AG04450 (cell line): ENCODE measurements around the gene GTPBP3. TPM values are rescaled to one million over a fixed set of nuclear protein-coding genes. Genes with fewer than 3 reads are reported as not detected.

Experiments
- CTCF ChIA-PET: fragments of 300-600, 350-600 bp; formaldehyde crosslinking; extraction: SDS; loops from one replicate; lab custom pipeline; 2022; ENCODE audit warnings: antibody characterized with exemption, inconsistent platforms; lab: Charles Lee
- POLR2A ChIA-PET: fragments of 350-600 bp; formaldehyde crosslinking; extraction: SDS; loops from one replicate; lab custom pipeline; 2021; ENCODE audit warnings: antibody characterized with exemption, inconsistent platforms; lab: Yijun Ruan, JAX
- DNase-seq: peaks from one replicate; pipeline ENCODE4 v3.0.0-alpha.2; 2011; ENCODE audit warnings: low read depth, low spot score
- H3K27ac ChIP-seq: one replicate; pipeline ENCODE4 v1.5.1; 2012; ENCODE audit warnings: low read depth, low read length, control low read depth
- H3K27me3 ChIP-seq: one replicate; pipeline ENCODE4 v1.6.0; 2012; ENCODE audit warnings: low read length; ENCODE audit not compliant: control insufficient read depth, insufficient read depth
- H3K4me3 ChIP-seq: 2 replicates; pipeline ENCODE4 v1.5.1; 2011; ENCODE audit warnings: mild to moderate bottlenecking, low read depth, low read length, control low read depth
- H3K9me3 ChIP-seq: 2 replicates; pipeline ENCODE4 v1.5.1; 2012; ENCODE audit warnings: low read length; ENCODE audit not compliant: control insufficient read depth, insufficient read depth
- CTCF ChIP-seq: IDR thresholded peaks from 2 replicates; pipeline ENCODE4 v1.5.1; 2011; ENCODE audit warnings: low read depth, low read length, control low read depth, inconsistent platforms
- polyA plus RNA-seq: library from polyadenylated mRNA; depleted of rRNA; stranded (reverse); fragments of >200 nt; gene quantifications from 2 replicates; pipeline ENCODE4 v1.2.3, GENCODE V29; 2011

Gene GTPBP3
- polyA plus RNA-seq, 1 experiment, result 4.7 TPM

- peak overlapping the region; percentile 81 for H3K4me3 ChIP-seq
- H3K27me3 ChIP-seq, result no peaks in the 10 kb centered on the region
- no peak for TF ChIP-seq CTCF
- H3K27ac ChIP-seq, result peak overlapping the region; percentile 52
- no peak for DNase-seq
- ChIA-PET CTCF (interaction anchor here (0.7 to 3.6 kb wide), 8 partner anchors 8 to 139 kb away, joined by 3 to 16 read pairs (median 4); partner anchors contain the start of gene ANKLE1), POLR2A (interaction anchor here (0.5 to 2.0 kb wide), 9 partner anchors 12 to 1108 kb away, joined by 3 to 11 read pairs (median 4); no protein-coding TSS in a partner anchor)
- H3K9me3 ChIP-seq, result peaks cover 4% of the 10 kb centered on the region; the same call in 1 of the 2 replicates
These were observed 32.2 kb upstream of the GTPBP3 start for GRCh38 chr19:17305216-17305516.

DNA sequence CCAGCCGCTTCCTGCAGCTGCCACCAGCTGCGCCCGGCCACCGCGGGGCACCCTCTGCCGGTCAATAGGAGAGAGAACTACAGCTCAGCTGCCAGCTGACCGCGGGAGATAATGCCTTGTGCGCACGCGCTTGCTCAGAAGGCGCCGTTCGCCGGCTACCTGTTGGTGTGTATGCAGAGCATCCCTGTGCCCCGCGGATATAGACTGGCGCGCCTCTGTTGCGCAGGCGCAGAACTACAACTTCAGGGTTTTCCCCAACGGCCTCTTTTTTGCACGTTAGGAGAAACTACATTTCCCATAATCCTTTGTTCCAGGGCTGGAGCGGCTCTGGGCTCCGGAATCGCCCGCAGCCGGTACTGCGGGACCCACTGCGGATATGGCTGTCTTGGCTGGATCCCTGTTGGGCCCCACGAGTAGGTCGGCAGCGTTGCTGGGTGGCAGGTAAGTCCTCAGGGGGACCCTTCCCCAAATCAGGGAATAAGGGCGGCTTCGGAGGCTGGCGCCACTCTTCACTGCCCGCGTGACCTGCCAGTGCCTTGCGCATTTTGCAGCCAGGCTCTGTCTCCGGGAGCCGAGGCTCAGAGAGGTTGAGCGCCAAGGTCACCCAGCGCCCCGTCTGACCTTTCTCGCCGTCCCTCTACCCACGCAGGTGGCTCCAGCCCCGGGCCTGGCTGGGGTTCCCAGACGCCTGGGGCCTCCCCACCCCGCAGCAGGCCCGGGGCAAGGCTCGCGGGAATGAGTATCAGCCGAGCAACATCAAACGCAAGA, 31.7 kb upstream of the GTPBP3 start, which contains the start of gene MRPL34:
Gene MRPL34, plus strand, starts transcription at position 356 of the 768 bp plus-strand sequence. Its CDS starts 21 bp downstream, at position 377.
- Histone ChIP-seq H3K4me3 (peak within 1 kb of the TSS; percentile 81), H3K27ac (peak within 1 kb of the TSS; percentile 77), H3K27me3 (no peaks in the 10 kb centered on the region), H3K9me3 (peaks cover 4% of the 10 kb centered on the region; the same call in 1 of the 2 replicates)
- CTCF ChIA-PET, result interaction anchor here (0.7 to 3.6 kb wide), 9 partner anchors 9 to 138 kb away, joined by 3 to 16 read pairs (median 4); partner anchors contain the start of gene ANKLE1
- POLR2A ChIA-PET, result interaction anchor here (0.5 to 2.0 kb wide), 8 partner anchors 13 to 1107 kb away, joined by 3 to 11 read pairs (median 4); no protein-coding TSS in a partner anchor
- peak; percentile 82 for TF ChIP-seq CTCF
- DNase-seq, result peak; percentile 99

- H3K27ac ChIP-seq, result peak overlapping the region; percentile 77
- POLR2A ChIA-PET, result interaction anchor here (0.5 to 0.6 kb wide), 2 partner anchors 21 to 740 kb away, joined by 4 to 6 read pairs; no protein-coding TSS in a partner anchor
These were observed 31.1 kb upstream of the GTPBP3 start for GRCh38 chr19:17306285-17306714.

DNA sequence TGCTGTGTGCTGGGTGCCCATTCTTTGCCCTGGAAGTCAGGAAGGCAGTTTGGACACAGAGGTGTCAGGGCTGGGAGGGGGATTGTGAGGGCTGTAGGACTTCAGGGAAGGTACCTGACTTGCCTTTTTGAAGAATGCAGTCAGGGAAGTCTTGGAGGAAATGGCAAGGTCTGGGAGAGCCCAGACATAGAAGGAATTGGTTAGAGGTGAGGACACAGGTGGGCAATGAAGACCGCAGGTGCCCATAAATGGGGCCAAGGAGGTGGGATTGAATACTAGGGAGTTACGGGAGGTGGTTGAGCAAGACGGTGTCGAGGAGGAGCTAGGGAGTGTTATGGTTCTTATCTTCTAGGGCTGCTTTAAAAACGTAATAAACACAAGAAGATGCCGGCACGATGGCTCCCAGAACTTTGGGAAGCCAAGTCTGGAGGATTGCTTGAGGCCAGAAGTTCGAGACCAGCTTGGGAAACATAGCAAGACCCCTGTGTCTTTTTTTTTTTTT, 29.4 kb upstream of the GTPBP3 start:
- DNase-seq, result no peak
- no peak overlapping the region for H3K27ac ChIP-seq
- H3K27me3 ChIP-seq, result no peaks in the 10 kb centered on the region
- POLR2A ChIA-PET, result interaction anchor here (0.8 kb wide), 1 partner anchor 15 kb away, joined by 4 read pairs; no protein-coding TSS in a partner anchor
- H3K9me3 ChIP-seq, result peaks cover 4% of the 10 kb centered on the region; the same call in 1 of the 2 replicates
- no peak overlapping the region for H3K4me3 ChIP-seq
- CTCF ChIA-PET, result interaction anchor here (0.7 kb wide), 1 partner anchor 547 kb away, joined by 3 read pairs; no protein-coding TSS in a partner anchor
- no peak for TF ChIP-seq CTCF

More at GRCh38 chr19:17306285-17306714, 31.1 kb upstream of the GTPBP3 start:
- Histone ChIP-seq H3K4me3 (peak overlapping the region; percentile 81), H3K9me3 (peaks cover 4% of the 10 kb centered on the region; the same call in 1 of the 2 replicates), H3K27me3 (no peaks in the 10 kb centered on the region)
- DNase-seq, result no peak
- TF ChIP-seq CTCF, result no peak
- CTCF ChIA-PET, result interaction anchor here (1.0 to 2.1 kb wide), 2 partner anchors 24 to 84 kb away, joined by 4 to 5 read pairs; no protein-coding TSS in a partner anchor
